ENCODE results near the gene FBXW7.

DNA sequence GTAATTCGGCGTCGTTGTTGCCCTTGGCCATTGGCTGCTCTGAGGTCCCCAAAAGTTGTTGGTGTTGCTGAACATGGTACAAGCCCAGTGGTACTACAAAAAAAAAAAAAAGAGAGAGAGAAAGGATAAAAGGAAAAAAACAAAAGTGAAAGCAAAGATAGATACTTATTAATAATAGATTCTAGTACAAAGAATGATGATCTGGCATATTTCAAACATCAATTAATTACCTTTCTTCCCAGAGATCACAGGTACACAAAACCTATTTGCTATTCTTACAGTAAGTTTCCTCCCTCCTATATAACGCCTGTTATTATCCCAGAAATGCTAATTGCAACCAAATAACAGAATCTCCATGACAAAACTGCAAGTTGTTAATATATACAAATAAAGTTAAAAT is 188.9 kb downstream of the FBXW7 start:
- TF ChIP-seq POLR2A (IDR thresholded peaks at IDR 0.05) = no peak
- TF ChIP-seq, protein P1, sequence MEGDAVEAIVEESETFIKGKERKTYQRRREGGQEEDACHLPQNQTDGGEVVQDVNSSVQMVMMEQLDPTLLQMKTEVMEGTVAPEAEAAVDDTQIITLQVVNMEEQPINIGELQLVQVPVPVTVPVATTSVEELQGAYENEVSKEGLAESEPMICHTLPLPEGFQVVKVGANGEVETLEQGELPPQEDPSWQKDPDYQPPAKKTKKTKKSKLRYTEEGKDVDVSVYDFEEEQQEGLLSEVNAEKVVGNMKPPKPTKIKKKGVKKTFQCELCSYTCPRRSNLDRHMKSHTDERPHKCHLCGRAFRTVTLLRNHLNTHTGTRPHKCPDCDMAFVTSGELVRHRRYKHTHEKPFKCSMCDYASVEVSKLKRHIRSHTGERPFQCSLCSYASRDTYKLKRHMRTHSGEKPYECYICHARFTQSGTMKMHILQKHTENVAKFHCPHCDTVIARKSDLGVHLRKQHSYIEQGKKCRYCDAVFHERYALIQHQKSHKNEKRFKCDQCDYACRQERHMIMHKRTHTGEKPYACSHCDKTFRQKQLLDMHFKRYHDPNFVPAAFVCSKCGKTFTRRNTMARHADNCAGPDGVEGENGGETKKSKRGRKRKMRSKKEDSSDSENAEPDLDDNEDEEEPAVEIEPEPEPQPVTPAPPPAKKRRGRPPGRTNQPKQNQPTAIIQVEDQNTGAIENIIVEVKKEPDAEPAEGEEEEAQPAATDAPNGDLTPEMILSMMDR (IDR thresholded peaks at IDR 0.05) = no peak
- no peak for TF ChIP-seq POLR2AphosphoS5 (IDR thresholded peaks at IDR 0.05)

Measured in breast epithelium (tissue), 3 donors.